Skeletal muscle tissue (tissue), 4 donors: ENCODE results near the gene PPP6R3. TPM values are rescaled to one million over a fixed set of nuclear protein-coding genes. Genes with fewer than 3 reads are reported as not detected.

Source experiments
- H3K27ac ChIP-seq: one replicate; pipeline ENCODE4 v1.7.0; 2013; ENCODE audit warnings: mild to moderate bottlenecking, low read depth, low read length, inconsistent platforms
- H3K27me3 ChIP-seq, 3 donors: one replicate each; pipeline ENCODE4 v1.7.0; 2013; ENCODE audit warnings: low read length in 3 of 3; ENCODE audit not compliant: control insufficient read depth in 3 of 3, insufficient read depth in 3 of 3
- H3K36me3 ChIP-seq, 3 donors: one replicate each; pipeline ENCODE4 v1.7.0; 2013; ENCODE audit warnings: low read length in 3 of 3; ENCODE audit not compliant: control insufficient read depth in 3 of 3, insufficient read depth in 3 of 3
- H3K4me1 ChIP-seq, 3 donors: one replicate each; pipeline ENCODE4 v1.7.0; 2013; ENCODE audit warnings: low read length in 3 of 3, mild to moderate bottlenecking in 3 of 3; ENCODE audit not compliant: control insufficient read depth in 3 of 3, insufficient read depth in 3 of 3
- H3K4me3 ChIP-seq, 3 donors: one replicate each; pipeline ENCODE4 v1.7.0; 2013; ENCODE audit warnings: low read length in 3 of 3
- H3K9ac ChIP-seq, 3 donors: one replicate each; pipeline ENCODE4 v1.7.0; 2013; ENCODE audit warnings: low read length in 3 of 3, mild to moderate bottlenecking in 3 of 3, moderate library complexity in 2 of 3, low read depth in 1 of 3
- H3K9me3 ChIP-seq, 3 donors: one replicate each; pipeline ENCODE4 v1.7.0; 2013; ENCODE audit warnings: low read length in 3 of 3; ENCODE audit not compliant: control insufficient read depth in 3 of 3
- total RNA-seq: library from RNA; depleted of rRNA; stranded (reverse); fragments of >200 nt; gene quantifications from one replicate; pipeline ENCODE4 v1.2.3, GENCODE V29; 2014
- donor health status: Osteomylitis.

The PPP6R3 gene
- total RNA-seq, 1 donor from 2014 or later = 103 TPM

DNA sequence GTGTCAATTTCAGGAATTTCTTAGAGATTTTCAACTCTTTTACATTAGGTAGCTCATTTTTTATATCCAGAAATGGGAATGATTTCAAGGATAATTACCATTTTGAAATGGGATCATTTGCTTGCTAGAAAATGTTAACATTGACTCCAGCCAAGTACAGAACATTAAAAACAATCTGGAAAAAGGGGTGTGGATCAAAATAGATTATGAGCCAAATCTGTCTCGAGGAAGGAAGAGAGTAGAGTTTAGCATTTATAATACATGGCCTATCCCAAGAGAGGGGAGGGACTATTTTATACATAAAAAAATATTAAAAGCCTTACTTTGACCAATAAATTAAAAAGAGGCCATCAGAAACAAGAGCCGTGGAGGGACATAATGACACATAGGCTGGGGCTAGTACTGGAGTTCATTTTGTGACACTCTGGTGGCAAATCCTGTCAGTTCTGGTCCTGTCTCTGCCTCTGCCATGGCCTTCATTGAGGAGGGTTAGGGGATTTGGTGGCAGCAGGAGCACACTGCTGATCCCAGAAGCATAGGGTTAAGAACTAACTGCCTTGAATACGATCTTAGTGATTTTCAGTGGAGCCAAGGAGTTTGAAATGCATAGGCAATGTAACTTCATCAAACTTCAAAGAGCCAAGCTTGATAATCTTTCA is 20.4 kb downstream of the PPP6R3 start:
- Histone ChIP-seq H3K36me3 (peaks cover 0 to 3% (median 0%) of the 10 kb centered on the region in 3 donors), H3K4me1 (peaks cover 15 to 27% (median 18%) of the 10 kb centered on the region in 3 donors), H3K27ac (peak overlapping the region; percentile 54), H3K9ac (peak overlapping the region in 2 of 3 donors; percentile 2 to 18), H3K9me3 (no peaks in the 10 kb centered on the region), H3K27me3 (no peaks in the 10 kb centered on the region), H3K4me3 (peak overlapping the region in 1 of 3 donors; percentile 9)

DNA sequence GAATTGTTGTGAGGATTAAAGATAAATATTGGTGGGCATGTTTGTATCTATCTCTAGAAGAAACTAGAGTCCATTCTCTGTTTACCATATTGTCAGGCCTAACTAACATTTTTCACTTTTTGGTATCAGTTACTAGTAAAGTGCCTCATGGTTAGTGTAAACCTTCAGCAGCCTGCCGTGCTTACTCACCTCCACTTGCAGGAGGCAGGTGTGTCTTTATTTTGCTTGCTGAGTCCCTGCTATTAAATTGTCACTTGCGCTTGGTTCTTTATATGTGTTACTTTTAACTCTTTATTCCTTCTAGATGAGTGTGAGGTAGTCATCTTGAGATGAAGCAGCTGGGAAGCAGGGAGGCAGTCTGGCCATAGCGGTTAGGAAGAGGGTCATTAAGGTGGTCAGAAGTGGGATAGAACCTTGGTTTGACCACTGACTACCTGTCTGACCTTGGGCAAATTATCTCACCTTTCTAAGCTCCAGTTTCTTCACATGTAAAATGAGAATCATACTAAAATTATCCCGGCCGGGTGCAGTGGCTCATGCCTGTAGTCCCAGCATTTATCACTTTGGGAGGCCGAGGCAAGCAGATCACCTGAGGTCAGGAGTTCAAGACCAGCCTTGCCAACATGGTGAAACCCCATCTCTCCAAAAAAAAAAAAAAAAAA is 21.2 kb downstream of the PPP6R3 start:
- Histone ChIP-seq H3K9me3 (no peaks in the 10 kb centered on the region), H3K4me1 (peaks cover 15 to 27% (median 18%) of the 10 kb centered on the region in 3 donors), H3K36me3 (peaks cover 0 to 3% (median 0%) of the 10 kb centered on the region in 3 donors), H3K27me3 (no peaks in the 10 kb centered on the region), H3K9ac (peak overlapping the region in 1 of 3 donors; percentile 2), H3K4me3 (peak overlapping the region in 1 of 3 donors; percentile 9), H3K27ac (peak overlapping the region; percentile 54)

DNA sequence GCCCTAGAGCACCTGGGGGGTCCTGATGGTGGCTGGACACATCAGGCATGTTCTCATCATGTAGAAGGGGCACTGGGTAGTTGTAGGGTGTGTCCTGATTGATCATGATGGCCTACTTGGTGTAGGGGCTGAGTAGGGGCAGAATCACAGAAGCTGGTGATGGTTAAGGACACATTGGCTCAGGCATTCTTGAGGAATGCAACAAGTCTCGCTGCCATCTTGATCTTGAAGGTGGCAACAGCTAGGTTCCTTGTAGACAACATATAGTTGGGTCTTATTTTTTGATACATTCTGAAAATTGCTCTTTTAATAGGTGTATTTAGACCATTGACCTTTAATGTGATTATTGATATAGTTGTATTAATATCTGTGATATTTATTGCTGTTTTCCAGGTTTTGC is 28.1 kb downstream of the PPP6R3 start:
- Histone ChIP-seq H3K4me1 (peaks cover 6 to 25% (median 9%) of the 10 kb centered on the region in 3 donors), H3K27me3 (no peaks in the 10 kb centered on the region), H3K36me3 (no peaks in the 10 kb centered on the region), H3K27ac (no peak overlapping the region), H3K4me3 (no peak overlapping the region), H3K9ac (no peak overlapping the region), H3K9me3 (no peaks in the 10 kb centered on the region)

DNA sequence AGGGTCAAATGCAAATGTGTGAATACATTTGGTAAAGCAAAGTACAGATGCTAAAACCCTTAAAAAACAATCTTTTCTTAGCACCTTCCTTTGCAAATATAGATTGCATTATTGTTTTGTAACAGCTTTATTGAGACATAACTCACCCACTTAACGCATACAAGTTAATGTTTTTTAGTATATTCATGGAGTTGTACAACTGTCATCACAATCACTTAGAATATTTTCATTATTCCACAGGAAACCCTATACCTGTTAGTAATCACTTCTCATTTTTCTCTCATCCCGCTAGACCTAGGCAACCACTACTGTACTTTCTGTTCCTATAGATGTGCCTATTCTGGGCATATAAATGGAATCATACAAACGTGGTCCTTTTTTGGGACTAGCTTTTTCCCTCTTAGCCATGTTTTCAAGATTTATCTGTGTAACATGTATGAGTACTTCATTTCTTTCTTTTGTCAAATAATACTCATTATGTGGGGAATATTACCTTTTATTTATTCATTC is 34.7 kb downstream of the PPP6R3 start:
- H3K36me3 ChIP-seq = no peaks in the 10 kb centered on the region
- no peaks in the 10 kb centered on the region for H3K9me3 ChIP-seq
- H3K9ac ChIP-seq = no peak overlapping the region
- no peak overlapping the region for H3K4me3 ChIP-seq
- peaks cover 33 to 47% (median 40%) of the 10 kb centered on the region in 3 donors for H3K4me1 ChIP-seq
- H3K27me3 ChIP-seq = no peaks in the 10 kb centered on the region
- no peak overlapping the region for H3K27ac ChIP-seq

DNA sequence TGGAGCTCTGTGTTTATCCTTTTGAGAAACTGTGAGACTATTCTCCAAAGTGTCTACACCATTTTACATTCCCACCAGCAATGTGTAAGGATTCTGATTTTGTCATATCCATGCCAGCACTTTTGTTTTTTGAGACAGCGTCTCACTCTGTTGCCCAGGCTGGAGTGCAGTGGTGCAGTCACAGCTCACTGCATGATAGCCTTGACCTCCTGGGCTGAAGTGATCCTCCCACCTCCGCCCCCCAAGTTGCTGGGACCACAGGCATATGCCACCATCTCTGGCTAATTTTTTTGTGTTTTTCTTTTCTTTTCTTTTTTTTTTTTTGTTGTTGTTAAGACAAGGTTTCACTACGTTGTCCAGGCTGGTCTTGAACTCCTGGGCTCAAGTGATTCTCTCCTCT is 35.3 kb downstream of the PPP6R3 start:
- peaks cover 37 to 49% (median 40%) of the 10 kb centered on the region in 3 donors for H3K4me1 ChIP-seq

DNA sequence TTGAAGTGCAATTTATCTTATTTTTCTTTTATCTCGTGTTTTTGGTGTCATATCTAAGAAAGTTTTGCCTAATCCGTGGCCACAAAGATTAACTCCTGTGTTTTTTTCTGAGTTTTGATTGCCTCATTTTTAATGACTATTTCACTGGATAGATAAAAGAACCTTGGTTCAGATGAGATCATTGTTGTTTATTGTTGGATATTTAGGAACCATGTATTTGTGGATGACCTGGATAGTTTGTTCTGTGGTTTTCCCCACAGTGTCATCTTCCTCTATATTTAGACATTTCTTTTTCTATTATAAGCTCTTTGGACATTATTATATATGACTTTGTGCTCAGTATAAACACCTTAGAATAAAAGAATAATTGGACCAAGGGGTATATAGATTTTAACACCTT is 37.2 kb downstream of the PPP6R3 start:
- peak overlapping the region; percentile 47 to 63 (median 55) for H3K9ac ChIP-seq
- peak overlapping the region; percentile 83 for H3K27ac ChIP-seq
- H3K36me3 ChIP-seq = no peaks in the 10 kb centered on the region
- peak overlapping the region; percentile 2 to 37 (median 16) for H3K4me3 ChIP-seq
- H3K27me3 ChIP-seq = no peaks in the 10 kb centered on the region
- H3K9me3 ChIP-seq = no peaks in the 10 kb centered on the region
- H3K4me1 ChIP-seq = peaks cover 43 to 50% (median 48%) of the 10 kb centered on the region in 3 donors

More for the DNA sequence above, 35.3 kb downstream of the PPP6R3 start:
- H3K27me3 ChIP-seq = no peaks in the 10 kb centered on the region
- H3K9me3 ChIP-seq = no peaks in the 10 kb centered on the region
- no peak overlapping the region for H3K4me3 ChIP-seq
- H3K36me3 ChIP-seq = no peaks in the 10 kb centered on the region
- no peak overlapping the region for H3K9ac ChIP-seq
- peak overlapping the region; percentile 25 for H3K27ac ChIP-seq

DNA sequence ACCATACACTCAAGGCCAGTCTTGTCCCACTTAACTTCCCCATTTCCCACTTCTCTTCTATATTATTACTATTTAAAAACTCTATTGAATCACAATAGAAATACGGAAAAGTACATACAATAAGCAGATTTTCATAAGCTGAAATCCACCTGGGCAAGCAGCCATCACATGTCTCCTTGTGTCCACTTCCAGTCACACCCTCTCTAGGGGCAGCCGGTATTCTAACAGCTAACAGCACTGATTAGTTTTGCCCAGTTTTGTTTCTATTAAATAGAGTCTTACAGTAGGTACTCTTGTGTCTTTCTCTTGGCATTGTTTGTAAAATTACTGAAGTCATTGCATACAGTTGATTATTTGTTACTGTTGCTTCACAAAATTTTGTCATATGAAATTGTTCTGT is 37.8 kb downstream of the PPP6R3 start:
- H3K4me1 ChIP-seq = peaks cover 47 to 54% (median 51%) of the 10 kb centered on the region in 3 donors

DNA sequence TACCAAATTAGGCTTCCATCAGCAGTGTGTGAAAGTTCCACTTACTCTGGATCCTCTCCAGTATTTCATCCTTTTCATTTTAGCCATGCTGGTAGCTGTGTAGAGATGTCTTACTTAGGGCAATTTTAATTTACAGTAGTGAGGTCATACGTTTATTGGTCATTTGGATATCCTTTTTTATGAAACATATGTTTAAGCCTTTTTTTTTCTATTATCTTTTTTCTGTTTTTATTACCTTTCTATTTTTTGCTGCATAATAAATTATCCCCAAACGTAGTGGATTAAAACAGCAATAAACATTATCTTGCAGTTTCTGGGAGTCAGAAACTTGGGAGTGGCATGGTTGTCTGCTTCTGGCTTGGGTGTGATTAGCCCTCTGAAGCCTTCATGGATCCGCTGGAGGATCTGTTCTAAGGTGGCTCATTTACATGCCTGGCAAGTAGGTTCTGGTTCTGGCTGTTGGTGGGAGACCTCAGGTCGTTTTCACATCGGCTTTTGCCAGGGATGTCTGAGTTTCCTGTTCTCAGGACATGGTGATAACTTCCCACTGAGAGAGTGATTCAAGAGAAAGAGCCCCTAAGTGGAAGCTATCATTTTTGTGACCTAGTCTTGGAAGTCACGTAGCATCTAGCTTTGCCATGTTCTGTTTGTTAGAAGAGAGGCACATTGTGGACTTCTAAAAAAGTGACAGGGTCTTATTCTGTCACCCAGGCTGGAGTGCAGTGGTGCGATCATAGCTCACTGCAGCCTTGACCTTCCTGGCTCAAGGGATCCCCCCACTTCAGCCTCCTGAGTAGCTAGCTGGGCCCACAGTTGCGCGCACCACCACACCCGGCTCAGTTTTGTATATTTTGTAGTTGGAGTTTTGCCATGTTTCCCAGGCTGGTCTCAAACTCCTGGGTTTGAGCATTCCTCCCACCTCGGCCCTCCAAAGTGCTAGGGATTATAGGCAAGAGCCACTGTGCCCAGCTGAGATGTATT is 38.6 kb downstream of the PPP6R3 start:
- H3K9ac ChIP-seq = peak overlapping the region in 1 of 3 donors; percentile 42
- peaks cover 52 to 62% (median 57%) of the 10 kb centered on the region in 3 donors for H3K4me1 ChIP-seq
- no peaks in the 10 kb centered on the region for H3K27me3 ChIP-seq
- no peaks in the 10 kb centered on the region for H3K36me3 ChIP-seq
- no peaks in the 10 kb centered on the region for H3K9me3 ChIP-seq
- peak overlapping the region; percentile 83 for H3K27ac ChIP-seq
- peak overlapping the region in 2 of 3 donors; percentile 2 to 41 for H3K4me3 ChIP-seq

More for the DNA sequence above, 37.8 kb downstream of the PPP6R3 start:
- peak overlapping the region in 2 of 3 donors; percentile 42 to 63 for H3K9ac ChIP-seq
- peak overlapping the region; percentile 83 for H3K27ac ChIP-seq
- H3K4me3 ChIP-seq = peak overlapping the region in 2 of 3 donors; percentile 16 to 37
- no peaks in the 10 kb centered on the region for H3K27me3 ChIP-seq
- no peaks in the 10 kb centered on the region for H3K9me3 ChIP-seq
- H3K36me3 ChIP-seq = no peaks in the 10 kb centered on the region

DNA sequence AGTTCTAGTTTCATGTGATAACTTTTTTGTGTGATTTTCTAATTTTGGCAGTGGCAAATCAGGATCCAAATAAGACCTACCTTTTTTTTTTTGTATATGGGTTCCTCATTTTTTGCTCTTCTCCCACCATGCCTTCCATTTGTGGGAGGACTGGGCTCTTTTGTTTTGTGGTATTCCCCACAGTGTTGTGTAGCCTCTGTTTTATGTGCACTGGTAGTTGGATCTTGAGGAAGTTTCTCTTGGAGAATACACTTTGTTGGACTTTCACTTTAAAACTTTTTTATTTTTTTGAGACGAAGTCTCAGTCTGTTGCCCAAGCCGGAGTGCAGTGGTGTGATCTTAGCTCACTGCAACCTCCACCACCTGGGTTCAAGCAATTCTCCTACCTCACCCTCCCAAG is 39.7 kb downstream of the PPP6R3 start:
- Histone ChIP-seq H3K27me3 (no peaks in the 10 kb centered on the region), H3K9ac (no peak overlapping the region), H3K4me3 (no peak overlapping the region), H3K27ac (peak overlapping the region; percentile 4), H3K36me3 (no peaks in the 10 kb centered on the region), H3K4me1 (peaks cover 62 to 70% (median 62%) of the 10 kb centered on the region in 3 donors), H3K9me3 (no peaks in the 10 kb centered on the region)
